GM18505 (cell line): Measurements from ENCODE around the gene PYY.
"Not testable (repeated sequence)": the region's sequence is repeated elsewhere in the genome, so short reads cannot be mapped to it uniquely, and the experiment has no call there.

Experiments used
- ATAC-seq: cut with Tn5 transposase; IDR thresholded peaks from one replicate; pipeline ENCODE4 v1.9.1; 2021; ENCODE audit not compliant: unreplicated experiment
- POLR2A ChIP-seq: IDR thresholded peaks from 4 replicates; pipeline ENCODE4 v1.6.1; 2011; ENCODE audit warnings: borderline replicate concordance; ENCODE audit not compliant: insufficient read depth, insufficient read length; ENCODE audit errors: extremely low read depth

PYY gene

DNA sequence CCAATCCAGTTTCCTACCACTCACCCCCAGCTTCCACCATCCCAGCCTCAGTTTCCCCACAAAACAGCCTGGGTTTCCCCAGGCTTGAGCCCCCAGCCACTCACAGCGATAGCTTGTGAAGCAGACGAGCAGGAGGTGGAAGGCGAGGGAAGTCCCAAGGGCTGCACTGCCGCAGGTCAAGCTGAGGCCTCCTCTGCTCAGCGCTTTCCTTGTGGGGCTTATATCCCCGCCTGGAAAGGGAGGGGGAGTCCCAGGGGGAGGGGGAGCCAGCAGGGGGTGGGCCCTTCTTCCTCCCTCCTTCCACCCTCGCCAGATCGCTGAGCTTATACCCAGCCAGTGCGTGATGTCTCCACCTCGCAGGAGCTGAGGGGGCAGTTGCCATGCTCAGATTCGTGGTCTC is at the start of gene PYY:
TSS of gene PYY (minus strand) at position 195 of the 400 bp plus-strand sequence. CDS start 457 bp downstream, outside the sequence.
- no peak for ATAC-seq
- no peak for TF ChIP-seq POLR2A

DNA sequence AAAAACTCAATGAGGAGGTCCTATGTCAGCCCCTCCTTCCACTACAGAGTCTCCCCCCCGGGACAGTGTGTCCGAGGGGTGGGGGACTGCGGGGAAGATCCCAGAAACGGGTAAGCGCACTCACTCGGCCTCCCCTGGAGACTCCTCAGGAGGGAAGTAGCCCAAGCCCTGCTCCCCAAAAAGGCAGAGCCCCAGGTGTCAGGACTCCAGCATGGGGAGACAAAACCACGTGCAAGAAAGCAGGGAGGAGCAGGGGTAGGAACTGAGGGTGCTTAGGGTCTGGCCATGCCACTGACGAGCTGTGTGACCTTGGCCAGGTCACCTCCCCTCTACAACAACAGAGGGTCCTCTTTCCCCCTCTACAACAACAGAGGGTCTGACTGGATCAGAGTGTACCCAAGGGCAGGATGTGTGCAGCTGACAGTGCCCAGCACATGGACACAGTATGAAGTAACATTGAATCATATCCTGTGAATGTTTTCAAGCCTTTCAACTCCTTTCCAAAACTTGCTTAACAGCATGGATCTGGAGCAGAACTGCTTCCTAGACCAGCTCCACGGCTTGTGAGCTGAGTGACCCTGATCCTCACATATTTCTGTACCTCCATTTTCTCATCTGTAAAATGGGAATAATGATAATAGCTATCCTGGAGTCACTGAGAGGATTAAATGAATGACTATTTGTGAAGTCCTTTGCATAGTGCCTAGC is 48.6 kb upstream of the PYY start:
- no peak for TF ChIP-seq POLR2A
- no peak for ATAC-seq

DNA sequence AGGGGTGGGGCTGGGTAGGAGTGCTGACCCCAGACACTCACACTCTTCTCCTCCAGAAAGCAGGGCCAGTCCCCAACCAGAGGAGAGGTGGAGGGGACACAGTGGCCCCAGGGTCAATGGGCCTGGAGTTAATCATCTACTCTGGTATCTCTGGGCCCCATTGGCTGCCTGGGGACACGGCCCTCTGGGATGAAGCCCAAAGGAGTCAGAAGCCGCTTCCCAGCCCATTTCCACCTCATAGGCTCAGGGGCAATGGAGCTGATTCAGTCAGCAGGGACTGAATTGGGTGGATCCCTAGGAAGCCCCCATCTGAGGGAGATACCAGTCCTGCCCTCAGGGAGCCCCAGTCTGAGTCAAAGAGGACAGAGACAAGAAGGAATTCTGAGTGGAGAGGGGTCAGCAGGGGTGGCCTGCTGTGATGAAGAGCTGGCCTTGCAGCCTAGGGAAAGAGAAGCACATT is 47.8 kb upstream of the PYY start:
- TF ChIP-seq POLR2A, result no peak
- no peak for ATAC-seq

DNA sequence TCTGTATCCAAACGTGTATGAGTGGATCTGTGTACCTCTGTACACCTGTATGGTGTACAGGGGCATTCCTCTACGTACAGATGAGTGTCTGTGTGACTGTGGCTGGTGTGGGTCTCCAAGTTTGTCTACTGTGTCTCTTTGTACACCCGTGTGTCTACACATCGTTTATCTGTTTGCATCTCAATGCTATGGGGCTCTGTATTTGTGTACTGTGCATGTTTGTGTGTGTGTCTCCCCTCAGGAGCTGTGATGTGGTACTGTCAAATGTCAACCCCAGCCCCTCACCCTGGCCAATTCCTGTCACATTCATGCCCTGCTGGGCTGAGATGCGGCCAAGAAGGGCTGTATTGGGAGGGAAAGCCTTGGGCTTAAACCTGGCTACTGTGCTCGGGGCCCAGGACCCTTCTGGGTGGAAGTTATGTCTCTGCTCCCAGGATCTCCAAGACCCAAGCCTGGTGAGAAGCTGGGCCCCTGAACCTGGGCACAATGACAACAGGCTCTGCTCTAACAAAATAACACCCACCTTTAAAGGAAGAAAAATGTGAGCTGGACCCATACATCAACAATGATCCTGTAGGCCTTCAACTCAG is 47.2 kb upstream of the PYY start:
- ATAC-seq, result no peak
- no peak for TF ChIP-seq POLR2A

DNA sequence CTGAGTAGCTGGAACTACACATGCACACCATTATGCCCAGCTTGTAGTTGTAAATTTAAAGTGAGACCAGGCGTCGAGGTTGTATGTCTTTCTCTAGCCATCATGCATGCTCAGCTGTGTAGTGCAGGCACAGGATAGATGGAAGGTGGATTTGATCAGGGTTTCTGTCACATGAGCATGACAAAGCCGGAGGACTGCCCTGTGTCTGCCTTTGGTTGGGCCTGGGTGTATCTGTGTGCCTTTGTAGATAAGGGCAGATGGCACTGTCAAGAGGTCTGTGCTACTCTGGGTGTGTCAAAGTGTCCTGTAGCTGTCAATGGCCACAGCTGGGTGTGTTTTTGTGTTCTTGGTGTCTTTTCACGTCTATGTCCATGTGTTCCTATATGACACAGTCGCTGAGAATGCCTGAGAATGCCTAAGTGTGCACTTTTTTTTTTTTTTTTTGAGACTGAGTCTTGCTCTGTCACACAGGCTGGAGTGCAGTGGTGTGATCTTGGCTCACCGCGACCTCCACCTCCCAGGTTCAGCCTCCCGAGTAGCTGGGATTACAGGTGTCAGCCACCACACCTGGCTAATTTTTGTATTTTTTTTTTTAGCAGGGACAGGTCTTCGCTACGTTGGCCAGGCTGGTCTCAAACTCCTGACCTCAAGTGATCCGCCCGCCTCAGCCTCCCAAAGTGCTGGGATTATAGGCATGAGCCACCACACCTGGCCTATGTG is 46.6 kb upstream of the PYY start:
- no peak for ATAC-seq
- TF ChIP-seq POLR2A, result no peak

DNA sequence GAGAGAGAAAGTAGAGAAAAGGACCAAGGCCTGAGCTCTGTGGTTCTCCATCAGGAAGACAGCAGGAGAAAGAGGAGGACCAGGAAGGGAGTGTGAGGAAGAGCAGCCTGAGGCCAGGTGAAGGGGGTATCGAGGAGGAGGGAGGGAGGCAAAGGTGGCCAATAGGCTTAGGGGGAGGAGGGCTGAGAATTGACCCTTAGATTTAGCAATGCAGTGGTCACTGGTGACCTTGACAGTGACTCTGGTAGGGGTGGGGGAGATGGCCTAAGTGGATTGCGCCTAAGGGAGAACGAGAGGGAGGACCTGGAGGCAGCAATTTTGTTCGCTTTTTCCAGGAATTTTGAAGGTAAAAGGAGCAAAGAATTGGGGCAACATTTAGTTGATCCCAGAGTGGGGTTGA is 45.3 kb upstream of the PYY start:
- TF ChIP-seq POLR2A, result no peak
- no peak for ATAC-seq

DNA sequence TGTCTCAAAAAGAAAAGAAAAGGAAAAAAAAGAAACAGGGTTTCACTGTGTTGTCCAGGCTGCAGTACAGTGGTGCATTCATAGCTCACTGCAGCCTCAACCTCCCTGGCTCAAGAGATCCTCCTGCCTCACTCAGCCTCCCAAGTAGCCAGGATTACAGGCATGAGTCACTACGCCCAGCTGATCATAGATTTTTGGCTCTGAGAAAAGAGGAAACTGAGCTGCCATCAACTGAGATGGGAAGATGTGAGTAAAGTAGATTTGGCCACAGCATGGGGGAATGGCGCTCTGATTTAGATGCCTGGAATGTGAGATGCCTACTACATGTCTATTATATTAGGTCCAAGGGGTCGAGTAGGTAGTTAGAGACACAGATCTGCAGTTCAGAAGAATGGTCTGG is 44.8 kb upstream of the PYY start:
- ATAC-seq, result no peak
- TF ChIP-seq POLR2A, result no peak

DNA sequence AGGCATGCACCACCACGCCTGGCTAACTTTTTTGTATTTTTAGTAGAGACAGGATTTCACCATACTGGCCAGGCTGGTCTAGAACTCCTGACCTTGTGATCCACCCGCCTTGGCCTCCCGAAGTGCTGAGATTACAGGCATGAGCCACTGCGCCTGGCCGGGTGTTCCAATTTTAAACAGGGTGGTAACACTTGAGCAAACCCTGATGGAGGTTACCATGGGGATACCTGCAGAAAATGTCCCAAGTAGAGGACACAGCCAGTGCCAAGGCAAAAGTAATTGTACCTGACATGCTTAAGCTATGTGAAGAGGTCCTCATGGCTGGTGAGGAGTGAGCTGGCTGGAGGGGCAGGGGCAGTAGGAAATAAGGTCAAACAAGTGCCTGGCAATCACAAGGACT is 43.4 kb upstream of the PYY start:
- not testable (repeated sequence) for ATAC-seq

DNA sequence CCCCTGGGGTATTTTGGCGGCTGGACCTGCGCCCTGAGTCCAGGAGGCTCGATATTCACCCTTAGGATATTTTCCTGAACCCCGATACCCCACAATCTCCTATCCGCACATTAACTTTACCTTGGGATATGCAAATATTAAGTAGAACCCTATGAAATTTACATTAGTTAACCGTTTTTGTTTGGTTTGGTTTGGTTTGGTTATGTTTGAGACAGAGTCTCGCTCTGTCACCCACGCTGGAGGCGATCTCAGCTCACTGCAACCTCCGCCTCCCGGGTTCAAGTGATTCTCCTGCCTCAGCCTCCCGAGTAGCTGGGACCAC is 41.4 kb upstream of the PYY start:
- ATAC-seq, result no peak
- TF ChIP-seq POLR2A, result no peak

DNA sequence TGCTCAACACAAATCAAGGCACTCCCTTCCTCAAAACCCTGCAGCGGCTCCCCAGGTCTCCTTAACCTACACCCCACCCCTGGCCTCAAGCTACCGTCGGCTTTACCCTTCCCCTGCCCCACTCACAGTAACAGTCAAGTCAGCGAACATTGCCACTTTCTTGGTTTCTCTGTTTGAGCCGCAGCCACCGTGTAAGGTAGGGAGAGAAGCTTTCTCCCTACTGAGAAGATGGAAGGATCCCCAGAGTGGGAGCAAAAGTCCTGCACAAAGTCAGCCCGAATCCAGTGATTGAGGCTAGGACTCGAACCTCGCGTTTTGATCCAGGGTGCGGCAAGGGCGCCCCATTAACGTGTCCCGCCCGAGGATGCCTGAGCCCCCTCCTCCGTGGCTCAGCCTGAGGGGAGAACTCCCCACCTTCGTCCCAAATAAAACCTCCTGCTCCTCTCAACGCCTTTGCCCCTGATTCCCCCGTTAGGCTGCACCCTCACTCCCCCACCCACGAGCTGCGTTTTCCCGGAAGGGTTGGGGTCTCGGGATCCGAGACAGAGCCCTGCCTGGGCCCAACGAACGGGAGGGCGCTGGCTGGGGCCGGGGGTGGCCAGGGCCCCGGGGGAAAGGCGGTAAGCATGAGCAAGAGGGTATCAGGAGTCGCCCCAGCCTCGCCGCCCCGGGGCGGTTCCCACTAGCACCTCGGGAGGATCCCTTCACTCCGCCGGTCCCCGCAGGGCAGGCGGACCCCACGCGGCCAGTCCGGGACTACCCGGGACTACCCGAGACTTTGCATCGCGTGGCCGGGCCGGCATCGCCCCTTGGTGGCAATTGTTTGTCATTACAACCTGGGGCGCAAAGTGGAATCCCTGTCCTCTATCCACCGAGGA is 40.8 kb upstream of the PYY start:
- no peak for TF ChIP-seq POLR2A
- no peak for ATAC-seq

DNA sequence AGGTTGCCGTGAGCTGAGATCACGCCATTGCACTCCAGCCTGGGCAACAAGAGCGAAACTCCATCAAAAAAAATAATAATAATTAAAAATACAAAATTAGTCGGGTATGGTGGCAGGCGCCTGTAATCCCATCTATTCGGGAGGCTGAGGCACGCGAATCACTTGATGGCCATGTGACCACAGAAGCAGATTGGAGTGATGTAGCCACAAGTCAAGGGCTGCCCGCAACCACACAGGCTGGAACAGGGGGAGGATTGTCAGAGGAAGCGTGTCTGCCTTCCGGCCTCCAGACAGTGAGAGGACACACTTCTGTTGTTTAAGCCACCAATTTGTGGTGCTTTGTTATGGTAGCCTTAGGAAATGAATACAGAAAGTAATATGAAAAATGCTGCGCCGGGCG is 38.9 kb upstream of the PYY start:
- no peak for ATAC-seq
- no peak for TF ChIP-seq POLR2A

DNA sequence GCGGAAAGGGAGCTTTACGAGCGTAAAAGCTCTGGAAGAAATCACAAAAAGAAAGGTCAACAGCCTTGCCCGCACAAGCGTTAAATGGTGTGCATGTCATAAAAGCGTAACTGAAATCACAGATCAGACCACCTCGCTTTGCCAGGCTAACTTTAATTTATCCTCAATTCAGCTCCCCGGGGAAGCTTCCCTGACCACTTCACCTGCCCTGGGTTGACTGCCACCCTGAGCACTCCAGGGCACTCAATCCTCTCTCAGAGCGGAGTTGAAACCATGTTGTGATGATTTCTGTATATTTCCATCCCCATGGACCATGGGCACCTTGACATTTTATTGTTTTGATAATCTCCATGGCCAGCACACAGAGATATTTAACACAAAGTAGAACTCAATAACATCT is 34.6 kb upstream of the PYY start:
- ATAC-seq, result no peak
- no peak for TF ChIP-seq POLR2A
